Measurements from ENCODE around the gene TIAM1. TPM values are rescaled to one million over a fixed set of nuclear protein-coding genes. Genes with fewer than 3 reads are reported as not detected.

The TIAM1 gene
- total and polyA plus RNA-seq, 4 donors = 3.5 to 58.0 (median 11.8) TPM

DNA sequence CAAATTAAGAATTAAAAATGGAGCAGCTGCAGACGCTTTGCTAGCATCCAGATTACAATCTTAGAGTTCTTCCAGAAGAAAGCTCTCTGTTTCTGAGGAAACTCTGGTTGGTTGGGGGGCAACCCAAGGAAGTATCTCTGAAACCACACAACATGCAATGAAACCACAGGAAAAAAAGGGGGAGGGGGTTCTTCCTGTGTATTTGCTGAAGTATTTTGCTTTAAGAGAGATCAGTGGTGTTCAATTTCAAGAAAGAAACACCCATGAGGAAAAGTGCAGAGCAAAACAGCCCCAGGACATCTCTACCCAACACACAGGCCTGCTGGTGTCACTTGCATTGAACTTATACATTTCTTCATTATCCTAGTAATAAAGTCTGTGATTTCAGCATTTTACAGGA, 19.7 kb upstream of the TIAM1 start:
- WGBS, 2 donors = 30 to 41% methylated on average over 1 of the region's 1 CpG
- Histone ChIP-seq H3K36me3 (ENCODE audit: control insufficient read depth in 4 of 4, insufficient read depth in 4 of 4, low read length in 4 of 4) (no peaks in the 10 kb centered on the region), H3K9me3 (ENCODE audit: control insufficient read depth in 4 of 4, insufficient read depth in 3 of 4, low read length in 3 of 4) (peaks cover 0 to 9% (median 1%) of the 10 kb centered on the region in 4 donors), H3K9ac (ENCODE audit: insufficient read depth in 1 of 2, low read length in 2 of 2) (no peak overlapping the region), H3K27ac (ENCODE audit: low read depth in 1 of 2, low read length in 1 of 2) (no peak overlapping the region), H3K27me3 (ENCODE audit: control insufficient read depth in 3 of 3, insufficient read depth in 3 of 3, low read length in 2 of 3) (no peaks in the 10 kb centered on the region), H3K4me3 (no peak overlapping the region), H3K4me1 (ENCODE audit: control insufficient read depth in 5 of 5, insufficient read depth in 5 of 5, low read length in 5 of 5) (peaks cover 0 to 23% (median 10%) of the 10 kb centered on the region in 5 donors)
- TF ChIP-seq, protein P1, sequence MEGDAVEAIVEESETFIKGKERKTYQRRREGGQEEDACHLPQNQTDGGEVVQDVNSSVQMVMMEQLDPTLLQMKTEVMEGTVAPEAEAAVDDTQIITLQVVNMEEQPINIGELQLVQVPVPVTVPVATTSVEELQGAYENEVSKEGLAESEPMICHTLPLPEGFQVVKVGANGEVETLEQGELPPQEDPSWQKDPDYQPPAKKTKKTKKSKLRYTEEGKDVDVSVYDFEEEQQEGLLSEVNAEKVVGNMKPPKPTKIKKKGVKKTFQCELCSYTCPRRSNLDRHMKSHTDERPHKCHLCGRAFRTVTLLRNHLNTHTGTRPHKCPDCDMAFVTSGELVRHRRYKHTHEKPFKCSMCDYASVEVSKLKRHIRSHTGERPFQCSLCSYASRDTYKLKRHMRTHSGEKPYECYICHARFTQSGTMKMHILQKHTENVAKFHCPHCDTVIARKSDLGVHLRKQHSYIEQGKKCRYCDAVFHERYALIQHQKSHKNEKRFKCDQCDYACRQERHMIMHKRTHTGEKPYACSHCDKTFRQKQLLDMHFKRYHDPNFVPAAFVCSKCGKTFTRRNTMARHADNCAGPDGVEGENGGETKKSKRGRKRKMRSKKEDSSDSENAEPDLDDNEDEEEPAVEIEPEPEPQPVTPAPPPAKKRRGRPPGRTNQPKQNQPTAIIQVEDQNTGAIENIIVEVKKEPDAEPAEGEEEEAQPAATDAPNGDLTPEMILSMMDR (IDR thresholded peaks at IDR 0.05; ENCODE audit: control extremely low read depth, extremely low read depth) = no peak
- DNase-seq (no peak), ATAC-seq (ENCODE audit: insufficient read depth, low FRiP score) (no peak)

DNA sequence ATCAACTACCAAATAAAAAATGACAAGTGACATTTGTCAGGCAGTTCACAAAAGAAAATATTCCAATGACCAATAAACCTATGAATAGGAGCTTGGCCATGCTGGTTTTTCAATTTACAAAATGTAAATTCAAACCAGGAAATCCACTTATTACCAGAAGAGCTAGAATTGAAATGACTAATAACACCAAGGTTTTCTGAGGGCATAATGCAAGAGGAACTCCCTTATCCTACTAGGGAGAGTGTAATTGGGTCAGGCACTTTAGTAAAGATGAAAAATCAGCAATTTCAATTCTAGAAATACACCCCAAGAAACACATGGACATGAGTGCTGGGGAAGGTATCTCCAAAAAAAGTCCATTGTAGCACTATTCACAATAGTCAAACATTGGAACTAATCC, 16.7 kb upstream of the TIAM1 start:
- Histone ChIP-seq H3K9me3 (ENCODE audit: control insufficient read depth in 4 of 4, insufficient read depth in 3 of 4, low read length in 3 of 4) (peaks cover 0 to 9% (median 1%) of the 10 kb centered on the region in 4 donors), H3K36me3 (ENCODE audit: control insufficient read depth in 4 of 4, insufficient read depth in 4 of 4, low read length in 4 of 4) (no peaks in the 10 kb centered on the region), H3K27me3 (ENCODE audit: control insufficient read depth in 3 of 3, insufficient read depth in 3 of 3, low read length in 2 of 3) (no peaks in the 10 kb centered on the region), H3K9ac (ENCODE audit: insufficient read depth in 1 of 2, low read length in 2 of 2) (no peak overlapping the region), H3K4me1 (ENCODE audit: control insufficient read depth in 5 of 5, insufficient read depth in 5 of 5, low read length in 5 of 5) (peaks cover 0 to 10% (median 7%) of the 10 kb centered on the region in 5 donors), H3K27ac (ENCODE audit: low read depth in 1 of 2, low read length in 1 of 2) (no peak overlapping the region), H3K4me3 (no peak overlapping the region)
- TF ChIP-seq, protein P1 (IDR thresholded peaks at IDR 0.05; ENCODE audit: control extremely low read depth, extremely low read depth) = no peak
- ATAC-seq (ENCODE audit: insufficient read depth, low FRiP score) = no peak
- no peak for DNase-seq

DNA sequence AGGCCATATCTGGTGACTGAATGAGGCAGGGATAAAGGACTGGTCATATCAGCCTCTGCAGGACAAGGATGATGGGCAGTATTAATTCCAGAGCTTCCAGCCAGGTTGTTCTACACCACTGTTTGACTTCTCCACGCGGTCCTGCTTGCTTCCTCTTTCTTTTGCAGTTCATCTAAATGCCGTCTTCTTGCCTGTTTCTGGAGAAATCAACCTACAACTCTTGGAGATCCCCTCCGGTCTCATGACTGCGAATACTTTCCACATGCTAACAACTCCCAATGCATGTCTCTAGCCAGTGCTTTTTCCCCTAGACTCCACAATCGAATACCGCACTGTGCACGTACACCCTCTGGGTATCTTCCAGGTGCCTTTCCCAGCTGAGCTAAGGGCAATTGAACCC, 14.1 kb upstream of the TIAM1 start:
- 90 to 91% methylated on average over 8 of the region's 8 CpGs for WGBS, 2 donors
- ATAC-seq (ENCODE audit: insufficient read depth, low FRiP score) (no peak), DNase-seq (no peak)
- no peaks in the 10 kb centered on the region for H3K36me3 ChIP-seq (ENCODE audit: control insufficient read depth in 4 of 4, insufficient read depth in 4 of 4, low read length in 4 of 4)
- H3K27ac ChIP-seq (ENCODE audit: low read depth in 1 of 2, low read length in 1 of 2) = no peak overlapping the region
- no peak overlapping the region for H3K9ac ChIP-seq (ENCODE audit: insufficient read depth in 1 of 2, low read length in 2 of 2)
- peaks cover 0 to 9% (median 1%) of the 10 kb centered on the region in 4 donors for H3K9me3 ChIP-seq (ENCODE audit: control insufficient read depth in 4 of 4, insufficient read depth in 3 of 4, low read length in 3 of 4)
- H3K4me1 ChIP-seq (ENCODE audit: control insufficient read depth in 5 of 5, insufficient read depth in 5 of 5, low read length in 5 of 5) = peaks cover 0 to 1% (median 0%) of the 10 kb centered on the region in 5 donors
- H3K4me3 ChIP-seq = no peak overlapping the region
- no peaks in the 10 kb centered on the region for H3K27me3 ChIP-seq (ENCODE audit: control insufficient read depth in 3 of 3, insufficient read depth in 3 of 3, low read length in 2 of 3)
- TF ChIP-seq, protein P1 (IDR thresholded peaks at IDR 0.05; ENCODE audit: control extremely low read depth, extremely low read depth) = no peak

DNA sequence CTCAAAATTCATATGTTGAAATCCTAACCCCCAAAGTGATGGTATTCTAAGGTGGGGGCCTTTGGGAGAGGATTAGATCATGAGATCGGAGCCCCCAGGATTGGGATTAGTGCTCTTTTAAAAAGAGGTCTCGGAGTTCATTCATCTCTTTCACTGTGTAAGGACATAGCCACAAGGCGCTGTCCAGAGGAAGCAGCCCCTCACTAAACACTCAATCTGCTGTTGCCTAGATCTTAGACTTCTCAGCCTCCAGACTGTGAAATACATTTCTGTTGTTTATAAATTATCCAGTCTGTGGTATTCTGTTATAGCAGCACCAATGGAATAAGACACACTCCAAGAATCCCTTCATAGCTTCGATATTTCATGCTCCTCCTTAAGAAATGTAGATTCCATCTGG, 12.4 kb upstream of the TIAM1 start:
- no peaks in the 10 kb centered on the region for H3K36me3 ChIP-seq (ENCODE audit: control insufficient read depth in 4 of 4, insufficient read depth in 4 of 4, low read length in 4 of 4)
- whole genome bisulfite sequencing, 2 donors = 85 to 94% methylated on average over 4 of the region's 4 CpGs

More for the DNA sequence above, 12.4 kb upstream of the TIAM1 start:
- Histone ChIP-seq H3K4me1 (ENCODE audit: control insufficient read depth in 5 of 5, insufficient read depth in 5 of 5, low read length in 5 of 5) (no peaks in the 10 kb centered on the region), H3K4me3 (no peak overlapping the region), H3K9ac (ENCODE audit: insufficient read depth in 1 of 2, low read length in 2 of 2) (no peak overlapping the region), H3K9me3 (ENCODE audit: control insufficient read depth in 4 of 4, insufficient read depth in 3 of 4, low read length in 3 of 4) (peaks cover 0 to 9% (median 1%) of the 10 kb centered on the region in 4 donors), H3K27me3 (ENCODE audit: control insufficient read depth in 3 of 3, insufficient read depth in 3 of 3, low read length in 2 of 3) (no peaks in the 10 kb centered on the region), H3K27ac (ENCODE audit: low read depth in 1 of 2, low read length in 1 of 2) (no peak overlapping the region)
- TF ChIP-seq, protein P1 (IDR thresholded peaks at IDR 0.05; ENCODE audit: control extremely low read depth, extremely low read depth) = no peak
- ATAC-seq (ENCODE audit: insufficient read depth, low FRiP score) (no peak), DNase-seq (peak in 1 of 3 donors; percentile 59)

All from lung (tissue), 12 donors.